Activated T-cell treated with anti-CD3 and anti-CD28 coated beads, Interleukin-2, amount 50 U/mL, for 4 hours (primary cell): Measurements from ENCODE around the gene RGR. TPM values are rescaled to one million over a fixed set of nuclear protein-coding genes. Genes with fewer than 3 reads are reported as not detected.
A peak's percentile ranks its signal among the peaks of the same experiment; 100 is the strongest.

Experiments
- ATAC-seq, 2 donors: fragments of 200-7000 bp; cut with Tn5 transposase; one replicate each; pipeline ENCODE4 v1.10.0; 2021
- DNase-seq: peaks from one replicate; pipeline ENCODE4 v3.0.0-alpha.2; 2020
- H3K27me3 Mint-ChIP-seq: one replicate; pipeline ENCODE4 v1.8.0; 2021; ENCODE audit warnings: low read depth, mixed read lengths
- H3K36me3 Mint-ChIP-seq: one replicate; pipeline ENCODE4 v1.8.0; 2022; ENCODE audit warnings: mixed read lengths; ENCODE audit not compliant: insufficient read depth
- H3K4me1 Mint-ChIP-seq: one replicate; pipeline ENCODE4 v1.8.0; 2021; ENCODE audit warnings: low read depth, mixed read lengths
- H3K4me3 Mint-ChIP-seq: one replicate; pipeline ENCODE4 v1.8.0; 2021; ENCODE audit warnings: mild to moderate bottlenecking, moderate library complexity, mixed read lengths
- H3K9me3 Mint-ChIP-seq: one replicate; pipeline ENCODE4 v1.8.0; 2021; ENCODE audit warnings: mixed read lengths
- total RNA-seq, 3 donors: library from RNA; stranded (reverse); gene quantifications; one replicate each; pipeline ENCODE4 v1.2.1, GENCODE V29; 2021

RGR gene
- total RNA-seq, 3 donors from 2014 or later = not detected

- Mint-ChIP-seq H3K9me3 (no peaks in the 10 kb centered on the region), H3K4me3 (no peak overlapping the region), H3K27me3 (peaks cover 15% of the 10 kb centered on the region), H3K36me3 (no peaks in the 10 kb centered on the region), H3K4me1 (no peaks in the 10 kb centered on the region)
- DNase-seq = no peak
- ATAC-seq = no peak
These were observed 33.3 kb upstream of the RGR start for GRCh38 chr10:84211566-84211965.

DNA sequence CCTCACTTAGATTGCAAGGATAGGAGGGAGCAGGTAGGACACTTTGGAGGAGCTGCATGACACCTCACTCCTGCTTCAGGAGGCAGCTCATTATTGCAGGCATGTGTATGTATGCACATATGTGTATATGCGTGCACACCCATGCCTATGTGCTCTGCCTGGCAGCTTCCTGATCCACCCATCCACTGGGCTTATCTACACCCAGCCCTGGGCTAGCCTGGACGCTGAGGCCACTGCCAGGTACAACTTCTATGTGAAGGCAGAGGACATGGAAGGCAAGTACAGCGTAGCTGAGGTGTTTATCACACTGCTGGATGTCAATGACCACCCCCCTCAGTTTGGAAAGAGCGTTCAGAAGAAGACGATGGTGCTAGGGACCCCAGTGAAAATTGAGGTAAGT lies 32.8 kb upstream of the RGR start:
- Mint-ChIP-seq H3K4me1 (no peaks in the 10 kb centered on the region), H3K4me3 (no peak overlapping the region), H3K9me3 (no peaks in the 10 kb centered on the region), H3K36me3 (no peaks in the 10 kb centered on the region), H3K27me3 (peaks cover 11% of the 10 kb centered on the region)
- DNase-seq = no peak
- no peak for ATAC-seq

- ATAC-seq (no peak), DNase-seq (no peak)
- Mint-ChIP-seq H3K4me3 (no peak overlapping the region), H3K36me3 (no peaks in the 10 kb centered on the region), H3K9me3 (no peaks in the 10 kb centered on the region), H3K4me1 (no peaks in the 10 kb centered on the region), H3K27me3 (peaks cover 5% of the 10 kb centered on the region)
These were observed 31.8 kb upstream of the RGR start for GRCh38 chr10:84213076-84213475.

DNA sequence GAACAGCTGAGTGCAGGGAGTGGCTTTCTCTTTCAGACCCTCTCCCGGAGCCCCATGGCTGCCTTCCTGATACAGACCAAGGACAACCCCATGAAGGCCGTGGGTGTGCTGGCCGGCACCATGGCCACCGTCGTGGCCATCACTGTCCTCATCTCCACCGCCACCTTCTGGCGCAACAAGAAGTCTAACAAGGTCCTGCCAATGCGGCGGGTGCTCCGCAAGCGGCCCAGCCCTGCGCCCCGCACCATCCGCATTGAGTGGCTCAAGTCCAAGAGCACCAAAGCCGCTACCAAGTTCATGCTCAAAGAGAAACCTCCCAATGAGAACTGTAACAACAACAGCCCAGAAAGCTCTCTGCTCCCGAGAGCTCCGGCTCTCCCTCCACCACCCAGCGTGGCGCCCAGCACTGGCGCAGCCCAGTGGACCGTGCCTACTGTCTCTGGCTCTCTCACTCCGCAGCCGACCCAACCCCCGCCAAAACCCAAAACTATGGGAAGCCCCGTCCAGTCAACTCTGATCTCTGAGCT lies 30.7 kb upstream of the RGR start:
- Mint-ChIP-seq H3K36me3 (no peaks in the 10 kb centered on the region), H3K9me3 (no peaks in the 10 kb centered on the region), H3K4me3 (no peak overlapping the region), H3K4me1 (no peaks in the 10 kb centered on the region), H3K27me3 (no peaks in the 10 kb centered on the region)
- DNase-seq = no peak
- ATAC-seq = no peak

DNA sequence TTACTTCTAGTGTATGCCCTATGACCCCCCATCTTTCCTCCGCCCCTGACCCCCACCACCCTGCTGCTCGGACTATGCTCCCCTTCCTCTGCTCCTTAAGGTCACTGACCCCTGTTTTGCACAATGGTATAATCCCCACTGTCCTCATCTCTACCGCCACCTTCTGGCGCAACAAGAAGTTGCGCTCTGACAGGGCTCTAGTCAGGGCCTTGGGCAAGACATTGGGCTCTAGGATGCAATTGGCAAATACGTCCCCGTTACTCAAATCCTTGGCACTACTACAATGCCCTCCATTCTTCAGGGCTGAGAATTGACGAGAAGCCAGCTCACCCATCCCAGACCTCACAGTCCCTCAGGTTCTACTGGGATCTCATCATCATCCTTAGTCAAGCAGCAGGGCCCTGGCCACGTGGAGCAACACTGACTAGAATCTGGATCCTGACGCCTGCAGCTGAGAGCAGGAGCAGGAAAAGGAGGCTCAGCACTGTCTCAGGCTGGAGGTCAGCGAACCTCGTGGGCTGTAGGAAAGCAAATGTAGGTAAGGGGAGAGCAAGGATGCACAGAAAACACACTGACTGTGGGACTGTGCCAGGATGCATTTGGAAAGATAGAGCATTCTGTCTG lies 30.1 kb upstream of the RGR start:
- H3K36me3 Mint-ChIP-seq = no peaks in the 10 kb centered on the region
- H3K4me3 Mint-ChIP-seq = no peak overlapping the region
- peaks cover 4% of the 10 kb centered on the region for H3K9me3 Mint-ChIP-seq

DNA sequence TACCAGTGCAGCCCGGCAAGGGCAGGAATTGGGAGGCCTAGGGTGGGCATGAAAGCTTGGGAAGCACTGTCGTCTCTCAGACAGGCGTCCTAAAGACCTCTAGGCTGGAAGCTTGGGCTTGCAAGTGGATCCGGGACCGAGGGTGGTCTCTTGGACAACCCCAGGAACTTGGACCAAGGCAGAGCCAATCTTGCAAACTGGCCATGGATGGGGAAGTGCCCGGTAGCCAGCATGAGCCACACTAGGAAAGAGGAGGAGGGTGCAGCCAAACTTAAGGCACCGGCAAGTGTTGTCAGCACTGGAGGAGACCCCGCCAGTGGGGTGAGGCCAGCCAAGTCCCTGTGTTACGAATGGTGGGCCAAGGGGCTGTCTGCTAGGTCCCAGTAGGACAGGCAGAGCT lies 28.0 kb upstream of the RGR start:
- Mint-ChIP-seq H3K36me3 (no peaks in the 10 kb centered on the region), H3K4me3 (no peak overlapping the region), H3K9me3 (peaks cover 4% of the 10 kb centered on the region), H3K27me3 (peaks cover 3% of the 10 kb centered on the region), H3K4me1 (no peaks in the 10 kb centered on the region)
- ATAC-seq (no peak), DNase-seq (no peak)

More for the DNA sequence above, 30.1 kb upstream of the RGR start:
- ATAC-seq = peak; percentile 43 to 76
- no peaks in the 10 kb centered on the region for H3K27me3 Mint-ChIP-seq
- no peaks in the 10 kb centered on the region for H3K4me1 Mint-ChIP-seq
- no peak for DNase-seq

DNA sequence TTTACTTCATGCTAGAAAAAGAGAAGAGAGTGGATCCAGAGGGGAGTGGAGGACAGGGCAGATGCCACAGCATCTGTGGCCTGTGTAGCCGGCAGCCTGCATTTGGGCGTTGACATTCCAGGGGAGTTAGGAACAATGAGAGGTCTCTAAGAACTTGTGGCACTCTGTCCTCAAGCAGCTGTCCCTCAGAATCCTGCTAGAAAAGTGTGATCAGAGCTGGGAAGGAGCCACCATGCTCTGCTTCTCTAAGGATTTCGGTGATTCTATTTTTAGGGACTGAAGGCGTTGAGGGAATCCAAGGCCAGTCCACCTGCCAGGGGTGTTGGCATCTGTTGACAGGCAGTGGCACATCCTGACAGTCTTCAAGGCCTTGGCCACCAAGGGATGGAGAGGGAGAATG lies 27.1 kb upstream of the RGR start:
- ATAC-seq = no peak
- H3K9me3 Mint-ChIP-seq = peaks cover 4% of the 10 kb centered on the region
- no peaks in the 10 kb centered on the region for H3K4me1 Mint-ChIP-seq
- H3K27me3 Mint-ChIP-seq = peaks cover 9% of the 10 kb centered on the region
- no peak overlapping the region for H3K4me3 Mint-ChIP-seq
- H3K36me3 Mint-ChIP-seq = no peaks in the 10 kb centered on the region
- DNase-seq = no peak

DNA sequence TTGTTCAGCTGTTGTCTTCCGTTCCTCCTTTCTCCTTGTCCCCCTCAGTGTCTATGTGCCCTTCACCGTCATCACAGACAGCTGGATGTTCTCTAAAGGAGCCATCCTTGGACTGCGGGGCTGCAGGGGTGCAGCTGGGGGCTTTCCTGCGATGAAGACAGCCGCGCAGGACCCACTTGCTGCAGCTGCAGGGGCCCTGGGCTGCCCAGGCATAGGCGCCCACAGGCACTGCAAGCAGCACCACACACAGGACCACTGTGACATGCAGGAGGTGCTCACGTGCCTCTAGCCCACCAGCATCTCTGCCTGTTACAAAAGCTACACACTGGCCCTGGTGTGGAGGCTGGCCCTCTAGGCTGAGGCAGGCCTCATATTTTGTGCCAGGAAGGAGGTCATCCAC lies 22.9 kb upstream of the RGR start:
- no peaks in the 10 kb centered on the region for H3K36me3 Mint-ChIP-seq
- H3K4me3 Mint-ChIP-seq = no peak overlapping the region
- peaks cover 26% of the 10 kb centered on the region for H3K27me3 Mint-ChIP-seq
- ATAC-seq (no peak), DNase-seq (no peak)
- peaks cover 4% of the 10 kb centered on the region for H3K9me3 Mint-ChIP-seq
- no peaks in the 10 kb centered on the region for H3K4me1 Mint-ChIP-seq

- H3K4me3 Mint-ChIP-seq = no peak overlapping the region
- H3K27me3 Mint-ChIP-seq = peaks cover 30% of the 10 kb centered on the region
- H3K9me3 Mint-ChIP-seq = no peaks in the 10 kb centered on the region
- ATAC-seq (no peak), DNase-seq (no peak)
- no peaks in the 10 kb centered on the region for H3K36me3 Mint-ChIP-seq
- H3K4me1 Mint-ChIP-seq = no peaks in the 10 kb centered on the region
These were observed 20.3 kb upstream of the RGR start for GRCh38 chr10:84224411-84225028.

- Mint-ChIP-seq H3K36me3 (no peaks in the 10 kb centered on the region), H3K4me1 (no peaks in the 10 kb centered on the region), H3K27me3 (peaks cover 31% of the 10 kb centered on the region), H3K9me3 (no peaks in the 10 kb centered on the region), H3K4me3 (no peak within 1 kb of the TSS)
- no peak for ATAC-seq
- DNase-seq = no peak
These were observed 19.3 kb upstream of the RGR start, which contains the start of gene LRIT2 for GRCh38 chr10:84225427-84226173. TSS of gene LRIT2 (minus strand) at chr10:84225544. CDS start at chr10:84225520, 24 bp downstream.

GRCh38 chr10:84226616-84227015 lies 18.2 kb upstream of the RGR start:
- ATAC-seq = no peak
- H3K36me3 Mint-ChIP-seq = no peaks in the 10 kb centered on the region
- peaks cover 30% of the 10 kb centered on the region for H3K27me3 Mint-ChIP-seq

DNA sequence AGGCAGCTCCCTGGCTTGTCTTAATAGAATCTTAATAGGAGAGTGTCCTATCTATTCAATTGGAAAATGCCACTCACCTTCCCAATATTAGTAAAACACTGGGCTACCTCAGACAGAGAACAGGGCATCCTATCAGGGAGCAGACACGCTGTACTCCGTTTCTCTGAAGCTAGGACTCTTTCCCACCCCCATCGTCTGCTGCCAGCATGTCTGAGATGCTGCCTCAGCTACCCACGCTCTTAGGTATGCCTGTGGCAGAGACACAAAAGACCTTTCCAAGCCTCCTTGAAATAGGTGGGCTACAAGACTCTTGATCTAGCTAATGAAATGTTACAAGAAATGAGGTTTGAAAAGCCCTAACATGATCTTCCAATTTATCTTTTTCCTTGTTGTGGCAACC lies 17.0 kb upstream of the RGR start:
- ATAC-seq (no peak), DNase-seq (no peak)
- Mint-ChIP-seq H3K4me1 (no peaks in the 10 kb centered on the region), H3K27me3 (peaks cover 23% of the 10 kb centered on the region), H3K36me3 (no peaks in the 10 kb centered on the region), H3K9me3 (no peaks in the 10 kb centered on the region), H3K4me3 (no peak overlapping the region)

More at GRCh38 chr10:84226616-84227015, 18.2 kb upstream of the RGR start:
- no peaks in the 10 kb centered on the region for H3K4me1 Mint-ChIP-seq
- no peak for DNase-seq
- no peaks in the 10 kb centered on the region for H3K9me3 Mint-ChIP-seq
- H3K4me3 Mint-ChIP-seq = no peak overlapping the region

GRCh38 chr10:84230359-84230758 lies 14.5 kb upstream of the RGR start:
- Mint-ChIP-seq H3K36me3 (no peaks in the 10 kb centered on the region), H3K27me3 (peaks cover 13% of the 10 kb centered on the region)
- DNase-seq = no peak

GRCh38 chr10:84232376-84232775 lies 12.5 kb upstream of the RGR start:
- H3K27me3 Mint-ChIP-seq = peaks cover 6% of the 10 kb centered on the region
- DNase-seq = no peak
- no peaks in the 10 kb centered on the region for H3K36me3 Mint-ChIP-seq
- no peak for ATAC-seq
- no peaks in the 10 kb centered on the region for H3K4me1 Mint-ChIP-seq
- H3K4me3 Mint-ChIP-seq = no peak overlapping the region
- no peaks in the 10 kb centered on the region for H3K9me3 Mint-ChIP-seq

More at GRCh38 chr10:84230359-84230758, 14.5 kb upstream of the RGR start:
- Mint-ChIP-seq H3K4me3 (no peak overlapping the region), H3K9me3 (no peaks in the 10 kb centered on the region), H3K4me1 (no peaks in the 10 kb centered on the region)
- ATAC-seq = no peak
